ENCODE measurements around the gene GKAP1.
"Not testable (repeated sequence)": the region's sequence is repeated elsewhere in the genome, so short reads cannot be mapped to it uniquely, and the experiment has no call there.

GKAP1 gene

GRCh38 chr9:83715794-83716193 lies 101.8 kb downstream of the GKAP1 start:
- Mint-ChIP-seq H3K4me1 (no peaks in the 10 kb centered on the region), H3K36me3 (ENCODE audit: insufficient read depth) (no peaks in the 10 kb centered on the region), H3K4me3 (no peak overlapping the region), H3K27me3 (no peaks in the 10 kb centered on the region), H3K9me3 (no peaks in the 10 kb centered on the region), H3K27ac (ENCODE audit: low read depth) (no peak overlapping the region)
- ATAC-seq (replicated peaks; ENCODE audit: extremely low read depth, poor library complexity, severe bottlenecking) = no peak
- no peak for DNase-seq (ENCODE audit: low spot score in 2 of 2)

- H3K27ac Mint-ChIP-seq (ENCODE audit: low read depth) = no peak overlapping the region
These were observed 102.3 kb downstream of the GKAP1 start for GRCh38 chr9:83715221-83715620.

GRCh38 chr9:83714329-83714728 lies 103.2 kb downstream of the GKAP1 start:
- H3K36me3 Mint-ChIP-seq (ENCODE audit: insufficient read depth) = no peaks in the 10 kb centered on the region
- no peak for DNase-seq (ENCODE audit: low spot score in 2 of 2)
- H3K4me3 Mint-ChIP-seq = no peak overlapping the region
- no peaks in the 10 kb centered on the region for H3K9me3 Mint-ChIP-seq
- ATAC-seq (replicated peaks; ENCODE audit: extremely low read depth, poor library complexity, severe bottlenecking) = no peak
- H3K4me1 Mint-ChIP-seq = no peaks in the 10 kb centered on the region
- H3K27me3 Mint-ChIP-seq = no peaks in the 10 kb centered on the region
- no peak overlapping the region for H3K27ac Mint-ChIP-seq (ENCODE audit: low read depth)

More at GRCh38 chr9:83715221-83715620, 102.3 kb downstream of the GKAP1 start:
- Mint-ChIP-seq H3K9me3 (no peaks in the 10 kb centered on the region), H3K36me3 (ENCODE audit: insufficient read depth) (no peaks in the 10 kb centered on the region), H3K4me3 (no peak overlapping the region), H3K27me3 (no peaks in the 10 kb centered on the region), H3K4me1 (no peaks in the 10 kb centered on the region)
- ATAC-seq (replicated peaks; ENCODE audit: extremely low read depth, poor library complexity, severe bottlenecking) (no peak), DNase-seq (ENCODE audit: low spot score in 2 of 2) (no peak)

GRCh38 chr9:83708515-83709158 lies 108.9 kb downstream of the GKAP1 start:
- peak overlapping the region; percentile 98 for H3K4me3 Mint-ChIP-seq
- DNase-seq (ENCODE audit: low spot score in 2 of 2) = peak; percentile 50 to 51
- peak overlapping the region; percentile 99 for H3K27ac Mint-ChIP-seq (ENCODE audit: low read depth)
- no peaks in the 10 kb centered on the region for H3K27me3 Mint-ChIP-seq
- peaks cover 32% of the 10 kb centered on the region for H3K4me1 Mint-ChIP-seq
- H3K9me3 Mint-ChIP-seq = no peaks in the 10 kb centered on the region
- peaks cover 32% of the 10 kb centered on the region for H3K36me3 Mint-ChIP-seq (ENCODE audit: insufficient read depth)
- ATAC-seq (replicated peaks; ENCODE audit: extremely low read depth, poor library complexity, severe bottlenecking) = peak; percentile 47

- ATAC-seq (replicated peaks; ENCODE audit: extremely low read depth, poor library complexity, severe bottlenecking) = peak; percentile 88
- Mint-ChIP-seq H3K9me3 (no peaks in the 10 kb centered on the region), H3K4me1 (peaks cover 34% of the 10 kb centered on the region), H3K27me3 (no peaks in the 10 kb centered on the region), H3K36me3 (ENCODE audit: insufficient read depth) (peaks cover 34% of the 10 kb centered on the region), H3K27ac (ENCODE audit: low read depth) (peak within 1 kb of the TSS; percentile 99), H3K4me3 (peak within 1 kb of the TSS; percentile 98)
- peak; percentile 89 to 92 for DNase-seq (ENCODE audit: low spot score in 2 of 2)
These were observed 109.6 kb downstream of the GKAP1 start, which contains the start of gene UBQLN1 for GRCh38 chr9:83707768-83708514. TSS of gene UBQLN1 (minus strand) at chr9:83707958. CDS start at chr9:83707679, 279 bp downstream.

- Mint-ChIP-seq H3K9me3 (no peaks in the 10 kb centered on the region), H3K4me3 (peak overlapping the region; percentile 98), H3K36me3 (ENCODE audit: insufficient read depth) (peaks cover 35% of the 10 kb centered on the region), H3K27ac (ENCODE audit: low read depth) (peak overlapping the region; percentile 99), H3K27me3 (no peaks in the 10 kb centered on the region), H3K4me1 (peaks cover 38% of the 10 kb centered on the region)
- no peak for DNase-seq (ENCODE audit: low spot score in 2 of 2)
- ATAC-seq (replicated peaks; ENCODE audit: extremely low read depth, poor library complexity, severe bottlenecking) = no peak
These were observed 110.1 kb downstream of the GKAP1 start for GRCh38 chr9:83707518-83707767.

- H3K27ac Mint-ChIP-seq (ENCODE audit: low read depth) = peak overlapping the region; percentile 99
- peaks cover 35% of the 10 kb centered on the region for H3K36me3 Mint-ChIP-seq (ENCODE audit: insufficient read depth)
- DNase-seq (ENCODE audit: low spot score in 2 of 2) = peak; percentile 42 to 48
- peak; percentile 29 for ATAC-seq (replicated peaks; ENCODE audit: extremely low read depth, poor library complexity, severe bottlenecking)
- H3K9me3 Mint-ChIP-seq = no peaks in the 10 kb centered on the region
- H3K4me1 Mint-ChIP-seq = peaks cover 41% of the 10 kb centered on the region
- no peaks in the 10 kb centered on the region for H3K27me3 Mint-ChIP-seq
- H3K4me3 Mint-ChIP-seq = peak overlapping the region; percentile 98
These were observed 110.7 kb downstream of the GKAP1 start for GRCh38 chr9:83706676-83707517.

GRCh38 chr9:83705219-83705651 lies 112.3 kb downstream of the GKAP1 start:
- not testable (repeated sequence) for DNase-seq (ENCODE audit: low spot score in 2 of 2); H3K27me3 Mint-ChIP-seq; ATAC-seq (replicated peaks; ENCODE audit: extremely low read depth, poor library complexity, severe bottlenecking); H3K9me3 Mint-ChIP-seq
- Mint-ChIP-seq H3K27ac (ENCODE audit: low read depth) (peak overlapping the region; percentile 99), H3K36me3 (ENCODE audit: insufficient read depth) (peaks cover 39% of the 10 kb centered on the region), H3K4me1 (peaks cover 54% of the 10 kb centered on the region), H3K4me3 (peak overlapping the region; percentile 98)

- Mint-ChIP-seq H3K9me3 (no peaks in the 10 kb centered on the region), H3K27ac (ENCODE audit: low read depth) (no peak overlapping the region)
- DNase-seq (ENCODE audit: low spot score in 2 of 2) = no peak
These were observed 115.8 kb downstream of the GKAP1 start for GRCh38 chr9:83701769-83702168.

GRCh38 chr9:83701286-83701685 lies 116.3 kb downstream of the GKAP1 start:
- peaks cover 24% of the 10 kb centered on the region for H3K36me3 Mint-ChIP-seq (ENCODE audit: insufficient read depth)
- H3K4me1 Mint-ChIP-seq = peaks cover 62% of the 10 kb centered on the region
- H3K4me3 Mint-ChIP-seq = peak overlapping the region; percentile 34
- no peak for DNase-seq (ENCODE audit: low spot score in 2 of 2)
- no peaks in the 10 kb centered on the region for H3K27me3 Mint-ChIP-seq
- H3K9me3 Mint-ChIP-seq = no peaks in the 10 kb centered on the region
- no peak overlapping the region for H3K27ac Mint-ChIP-seq (ENCODE audit: low read depth)
- no peak for ATAC-seq (replicated peaks; ENCODE audit: extremely low read depth, poor library complexity, severe bottlenecking)

More at GRCh38 chr9:83701769-83702168, 115.8 kb downstream of the GKAP1 start:
- H3K27me3 Mint-ChIP-seq = no peaks in the 10 kb centered on the region
- H3K36me3 Mint-ChIP-seq (ENCODE audit: insufficient read depth) = peaks cover 29% of the 10 kb centered on the region
- H3K4me3 Mint-ChIP-seq = peak overlapping the region; percentile 34
- peaks cover 66% of the 10 kb centered on the region for H3K4me1 Mint-ChIP-seq
- ATAC-seq (replicated peaks; ENCODE audit: extremely low read depth, poor library complexity, severe bottlenecking) = no peak

GRCh38 chr9:83699615-83700014 lies 118.0 kb downstream of the GKAP1 start:
- DNase-seq (ENCODE audit: low spot score in 2 of 2) (no peak), ATAC-seq (replicated peaks; ENCODE audit: extremely low read depth, poor library complexity, severe bottlenecking) (no peak)
- peaks cover 57% of the 10 kb centered on the region for H3K4me1 Mint-ChIP-seq
- H3K36me3 Mint-ChIP-seq (ENCODE audit: insufficient read depth) = peaks cover 13% of the 10 kb centered on the region
- H3K9me3 Mint-ChIP-seq = no peaks in the 10 kb centered on the region
- H3K4me3 Mint-ChIP-seq = peak overlapping the region; percentile 1
- H3K27ac Mint-ChIP-seq (ENCODE audit: low read depth) = peak overlapping the region; percentile 42
- no peaks in the 10 kb centered on the region for H3K27me3 Mint-ChIP-seq

GRCh38 chr9:83698976-83699585 lies 118.5 kb downstream of the GKAP1 start:
- ATAC-seq (replicated peaks; ENCODE audit: extremely low read depth, poor library complexity, severe bottlenecking) (no peak), DNase-seq (ENCODE audit: low spot score in 2 of 2) (no peak)
- H3K4me1 Mint-ChIP-seq = peaks cover 62% of the 10 kb centered on the region
- no peak overlapping the region for H3K27ac Mint-ChIP-seq (ENCODE audit: low read depth)
- no peak overlapping the region for H3K4me3 Mint-ChIP-seq
- peaks cover 13% of the 10 kb centered on the region for H3K36me3 Mint-ChIP-seq (ENCODE audit: insufficient read depth)
- no peaks in the 10 kb centered on the region for H3K9me3 Mint-ChIP-seq
- no peaks in the 10 kb centered on the region for H3K27me3 Mint-ChIP-seq
